Neuronal stem cell (in vitro differentiated cells): ENCODE measurements around the gene SORBS2.

Experiments
- DNase-seq: peaks from one replicate; pipeline ENCODE4 v3.0.0-alpha.2; 2013; ENCODE audit warnings: low spot score
- H2AFZ ChIP-seq: one replicate; pipeline ENCODE4 v1.6.1; 2013; ENCODE audit warnings: mild to moderate bottlenecking, low read length, inconsistent platforms
- H2AK5ac ChIP-seq: 2 replicates; pipeline ENCODE4 v1.6.1; 2013; ENCODE audit warnings: low read depth, mild to moderate bottlenecking, inconsistent platforms, low read length, moderate library complexity, mixed read lengths
- H2BK120ac ChIP-seq: 2 replicates; pipeline ENCODE4 v1.6.1; 2013; ENCODE audit warnings: low read depth, mild to moderate bottlenecking, inconsistent platforms, low read length, moderate library complexity, mixed read lengths
- H2BK12ac ChIP-seq: one replicate; pipeline ENCODE4 v1.6.1; 2013; ENCODE audit warnings: low read length, inconsistent platforms
- H2BK15ac ChIP-seq: 2 replicates; pipeline ENCODE4 v1.6.1; 2013; ENCODE audit warnings: mild to moderate bottlenecking, low read length, inconsistent platforms, mixed read lengths
- H2BK5ac ChIP-seq: one replicate; pipeline ENCODE4 v1.6.1; 2013; ENCODE audit warnings: inconsistent platforms, mild to moderate bottlenecking, low read length, moderate library complexity
- H3K14ac ChIP-seq: one replicate; pipeline ENCODE4 v1.6.1; 2013; ENCODE audit warnings: low read length, inconsistent platforms
- H3K18ac ChIP-seq: 2 replicates; pipeline ENCODE4 v1.6.1; 2013; ENCODE audit warnings: low read length, inconsistent platforms
- H3K23ac ChIP-seq: 2 replicates; pipeline ENCODE4 v1.6.1; 2013; ENCODE audit warnings: low read depth, mild to moderate bottlenecking, mixed read lengths, low read length, inconsistent platforms; ENCODE audit not compliant: poor library complexity
- H3K27ac ChIP-seq: replicated peaks from 3 replicates; pipeline ENCODE4 v1.5.1; 2013; ENCODE audit warnings: low read length, inconsistent platforms
- H3K27me3 ChIP-seq, 3 experiments: 2 replicates each; pipeline ENCODE4 v1.6.1; 2013; ENCODE audit warnings: low read length in 3 of 3, mild to moderate bottlenecking in 2 of 3, inconsistent platforms in 1 of 3, low read depth in 1 of 3, mixed read lengths in 1 of 3, moderate library complexity in 1 of 3; ENCODE audit not compliant: control insufficient read depth in 3 of 3, insufficient read depth in 3 of 3
- H3K36me3 ChIP-seq, 2 donors: replicated peaks in 1 of 2; 2 replicates each; pipeline ENCODE4 v1.6.1; 2013; ENCODE audit warnings: low read length in 2 of 2; ENCODE audit not compliant: control insufficient read depth in 2 of 2, insufficient read depth in 2 of 2
- H3K4ac ChIP-seq: 2 replicates; pipeline ENCODE4 v1.6.1; 2013; ENCODE audit warnings: inconsistent platforms, mild to moderate bottlenecking, low read length, moderate library complexity
- H3K4me1 ChIP-seq, 2 donors: 1 replicate in 1 of 2; 2 replicates in 1 of 2; pipeline ENCODE4 v1.6.1; 2013; ENCODE audit warnings: low read length in 2 of 2, low read depth in 1 of 2; ENCODE audit not compliant: control insufficient read depth in 2 of 2, insufficient read depth in 1 of 2
- H3K4me2 ChIP-seq: one replicate; pipeline ENCODE4 v1.6.1; 2013; ENCODE audit warnings: mild to moderate bottlenecking, low read length, inconsistent platforms; ENCODE audit not compliant: insufficient read depth, poor library complexity, severe bottlenecking
- H3K4me3 ChIP-seq, 2 donors: 2 replicates each; pipeline ENCODE4 v1.5.1; 2013; ENCODE audit warnings: low read length in 2 of 2, mild to moderate bottlenecking in 2 of 2, inconsistent platforms in 1 of 2, moderate library complexity in 1 of 2
- H3K79me1 ChIP-seq: one replicate; pipeline ENCODE4 v1.6.1; 2013; ENCODE audit warnings: low read depth, mild to moderate bottlenecking, inconsistent platforms, low read length, moderate library complexity
- H3K9ac ChIP-seq: one replicate; pipeline ENCODE4 v1.6.1; 2013; ENCODE audit warnings: mild to moderate bottlenecking, low read depth, low read length, inconsistent platforms; ENCODE audit not compliant: poor library complexity
- H3K9me3 ChIP-seq, 2 donors: replicated peaks in 1 of 2; 2 replicates each; pipeline versions ENCODE3 to v1.6.1; 2013; ENCODE audit warnings: low read length in 2 of 2, mild to moderate bottlenecking in 2 of 2, inconsistent platforms in 1 of 2, low read depth in 1 of 2, mixed read lengths in 1 of 2, moderate library complexity in 1 of 2; ENCODE audit not compliant: control insufficient read depth in 2 of 2, insufficient read depth in 1 of 2
- H4K8ac ChIP-seq: one replicate; pipeline ENCODE4 v1.6.1; 2013; ENCODE audit warnings: low read depth, mild to moderate bottlenecking, inconsistent platforms, low read length, moderate library complexity
- H4K91ac ChIP-seq: one replicate; pipeline ENCODE4 v1.6.1; 2013; ENCODE audit warnings: low read length, low read depth, mild to moderate bottlenecking, inconsistent platforms; ENCODE audit not compliant: poor library complexity
- WGBS, 2 donors: extraction: QIAGEN DNeasy Blood & Tissue Kit; methylation state at CpG; one replicate each; pipeline ENCODE4 v1.1.7; 2013; ENCODE audit warnings: missing lambda C conversion rate in 2 of 2, mixed read lengths in 1 of 2; ENCODE audit not compliant: insufficient read length in 2 of 2, insufficient replicate concordance in 1 of 2; ENCODE audit errors: extremely low coverage in 2 of 2; 5-methylcytosine and 5-hydroxymethylcytosine counted together

The SORBS2 gene

DNA sequence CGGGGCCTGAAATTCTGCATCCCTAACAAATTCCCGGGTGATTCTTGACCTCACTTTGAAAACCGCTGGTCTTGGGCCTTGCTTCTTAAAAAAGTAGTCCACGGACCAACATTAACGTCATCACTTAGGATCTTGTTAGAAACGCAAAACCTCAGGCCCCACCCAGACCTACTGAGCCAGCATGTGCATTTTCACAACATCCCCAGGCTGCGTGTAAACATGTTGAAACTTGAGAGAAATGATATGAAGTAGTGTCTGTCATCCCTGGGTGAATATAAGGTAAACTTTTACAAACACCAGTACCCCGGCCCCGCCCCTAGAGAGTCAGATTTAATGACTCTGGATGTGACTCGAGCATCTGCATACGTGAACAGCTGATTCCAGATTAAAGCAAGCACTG is 33.7 kb downstream of the SORBS2 start:
- no peak overlapping the region for H3K4ac ChIP-seq
- no peak for DNase-seq
- H3K27me3 ChIP-seq = no peaks in the 10 kb centered on the region
- H3K23ac ChIP-seq = no peak overlapping the region
- H3K79me1 ChIP-seq = no peaks in the 10 kb centered on the region
- H2BK5ac ChIP-seq = no peak overlapping the region
- H3K4me1 ChIP-seq = peaks cover 16 to 28% of the 10 kb centered on the region in 2 donors
- no peak overlapping the region for H2AK5ac ChIP-seq
- H3K27ac ChIP-seq = no peak overlapping the region
- WGBS, 2 donors = no CpG with 5 or more reads among the region's 11 CpGs
- H4K91ac ChIP-seq = no peak overlapping the region
- no peak overlapping the region for H3K14ac ChIP-seq
- peaks cover 0 to under 1% of the 10 kb centered on the region in 2 donors for H3K36me3 ChIP-seq
- H2AFZ ChIP-seq = no peak overlapping the region
- H3K4me3 ChIP-seq = no peak overlapping the region
- H3K4me2 ChIP-seq = no peak overlapping the region
- no peak overlapping the region for H3K9ac ChIP-seq
- H2BK15ac ChIP-seq = no peak overlapping the region
- H2BK12ac ChIP-seq = no peak overlapping the region
- no peak overlapping the region for H2BK120ac ChIP-seq
- no peak overlapping the region for H4K8ac ChIP-seq
- H3K9me3 ChIP-seq = no peaks in the 10 kb centered on the region
- H3K18ac ChIP-seq = no peak overlapping the region

DNA sequence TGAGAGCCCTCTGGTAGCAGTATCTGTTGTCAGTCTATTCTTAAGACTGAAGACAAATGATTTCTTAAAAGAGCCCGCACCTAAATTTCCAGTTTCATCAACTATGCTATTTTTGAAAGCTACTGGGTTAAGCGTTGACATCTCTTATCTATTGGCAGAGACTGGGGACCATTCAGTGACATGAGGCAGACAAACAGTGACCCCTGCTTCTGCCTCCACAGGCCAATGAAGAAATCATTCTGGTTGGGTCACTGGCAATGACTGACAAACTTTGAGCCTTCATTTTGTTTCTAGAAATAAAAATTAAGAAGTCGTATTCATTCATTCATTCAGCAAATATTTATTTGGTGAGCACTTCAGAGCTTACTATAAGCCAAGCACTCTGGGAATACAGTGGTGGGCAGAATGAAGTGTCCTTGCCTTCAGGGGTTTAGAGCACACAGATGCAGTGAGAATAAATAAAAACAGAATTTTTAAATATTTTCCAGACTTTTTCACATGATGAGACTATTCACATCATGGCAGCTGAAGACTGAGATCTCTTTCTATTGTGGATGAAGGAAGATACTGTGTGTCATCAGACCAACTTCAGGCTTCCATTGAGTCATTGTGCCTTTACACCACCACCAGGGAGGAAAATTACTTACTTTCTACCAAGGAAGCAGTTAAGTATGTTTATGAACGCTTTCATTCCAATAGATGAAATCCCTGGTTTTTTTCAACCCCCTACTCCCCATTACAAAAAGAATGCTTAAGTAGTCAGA is 36.0 kb downstream of the SORBS2 start:
- Histone ChIP-seq H3K4me2 (no peak overlapping the region), H3K23ac (no peak overlapping the region), H3K4me1 (peaks cover 16 to 28% of the 10 kb centered on the region in 2 donors), H3K9ac (no peak overlapping the region), H2AK5ac (no peak overlapping the region), H3K36me3 (peaks cover 0 to 19% of the 10 kb centered on the region in 2 donors), H2BK5ac (no peak overlapping the region), H2BK12ac (no peak overlapping the region), H2AFZ (peak overlapping the region; percentile 57), H3K4me3 (no peak overlapping the region), H3K9me3 (peaks cover 0 to 3% of the 10 kb centered on the region in 2 donors), H2BK15ac (no peak overlapping the region), H4K8ac (no peak overlapping the region), H3K79me1 (no peaks in the 10 kb centered on the region), H3K27me3 (no peaks in the 10 kb centered on the region), H4K91ac (no peak overlapping the region), H3K18ac (no peak overlapping the region), H3K27ac (no peak overlapping the region), H2BK120ac (no peak overlapping the region), H3K14ac (no peak overlapping the region), H3K4ac (no peak overlapping the region)
- no CpG with 5 or more reads among the region's 4 CpGs for WGBS, 2 donors
- no peak for DNase-seq

DNA sequence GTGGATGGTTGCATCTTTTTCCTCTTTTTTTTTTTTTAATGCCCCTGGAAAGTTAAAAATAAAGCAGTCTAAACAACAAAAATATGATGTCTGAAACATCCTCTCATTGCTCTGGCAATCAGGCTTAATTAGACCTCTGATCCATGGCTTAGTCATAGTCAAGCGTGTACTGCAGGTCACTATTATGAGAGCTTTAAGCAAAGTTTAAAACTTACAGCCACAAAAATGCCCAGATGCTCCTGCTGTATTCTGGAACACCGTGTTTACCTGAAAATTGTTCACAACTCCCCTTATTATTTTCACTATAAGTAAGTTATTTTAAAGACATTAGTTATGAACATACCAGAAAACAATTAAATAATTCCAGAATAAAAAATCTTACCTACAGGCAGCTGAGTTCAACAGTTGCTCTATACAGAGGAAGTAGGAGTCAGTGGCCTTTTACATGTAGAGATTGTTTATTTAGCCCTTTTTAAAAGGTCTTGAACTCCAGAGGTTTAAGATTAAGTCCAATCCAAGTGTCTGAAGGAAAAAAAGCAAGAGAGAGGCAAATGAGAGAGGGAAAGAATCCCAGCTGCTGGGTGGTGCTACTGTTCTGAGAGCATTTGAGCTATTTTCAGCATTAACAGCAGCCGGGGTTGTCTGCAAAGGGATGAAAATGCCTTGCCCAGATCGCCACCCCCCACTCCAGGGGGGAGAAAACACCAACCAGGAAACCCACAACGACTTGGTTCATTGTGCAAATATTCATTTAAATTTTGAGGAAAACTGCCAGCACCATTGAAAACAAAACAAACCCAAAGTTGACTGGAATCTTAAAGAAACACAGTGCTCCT is 36.9 kb downstream of the SORBS2 start:
- DNase-seq = no peak

DNA sequence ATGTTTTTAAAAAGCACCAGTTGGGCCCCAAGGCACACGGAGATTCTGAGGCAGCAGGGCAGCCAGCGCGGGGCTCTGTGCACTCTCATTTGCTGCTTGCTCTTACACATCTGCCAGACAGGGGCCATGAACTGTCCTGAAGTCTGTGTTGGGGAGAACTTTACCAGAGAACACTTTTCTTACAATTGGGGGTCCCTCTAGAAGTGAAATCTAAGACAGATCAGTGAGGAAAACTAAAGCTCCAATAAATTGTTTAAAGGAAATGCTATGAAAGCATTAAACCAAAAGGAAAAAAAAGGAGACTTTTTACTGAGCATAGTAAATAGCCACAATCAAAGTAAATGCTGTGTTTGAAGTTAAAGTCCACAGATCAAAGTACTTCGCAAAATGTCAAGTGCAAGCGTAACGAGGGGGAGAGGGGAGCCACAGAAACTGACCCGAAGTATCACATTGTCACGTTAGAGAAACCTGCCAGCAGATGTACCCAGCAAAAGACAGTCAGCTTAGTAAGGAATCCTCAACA is 37.8 kb downstream of the SORBS2 start:
- Histone ChIP-seq H4K91ac (no peak overlapping the region), H3K27ac (no peak overlapping the region), H2BK120ac (no peak overlapping the region), H3K4me1 (peaks cover 9 to 22% of the 10 kb centered on the region in 2 donors), H2AFZ (peak overlapping the region; percentile 12), H2BK12ac (no peak overlapping the region), H3K4ac (no peak overlapping the region), H4K8ac (no peak overlapping the region), H3K9me3 (peaks cover 0 to 15% of the 10 kb centered on the region in 2 donors), H3K4me3 (no peak overlapping the region), H2BK15ac (no peak overlapping the region), H3K9ac (no peak overlapping the region), H3K18ac (no peak overlapping the region), H3K36me3 (peaks cover 1 to 20% of the 10 kb centered on the region in 2 donors), H3K27me3 (no peaks in the 10 kb centered on the region), H3K23ac (no peak overlapping the region), H3K14ac (no peak overlapping the region), H2BK5ac (no peak overlapping the region), H3K4me2 (no peak overlapping the region), H3K79me1 (no peaks in the 10 kb centered on the region), H2AK5ac (no peak overlapping the region)
- no peak for DNase-seq
- WGBS, 2 donors = no CpG with 5 or more reads among the region's 8 CpGs

More for the DNA sequence above, 36.9 kb downstream of the SORBS2 start:
- Histone ChIP-seq H3K4me3 (no peak overlapping the region), H4K91ac (no peak overlapping the region), H3K79me1 (no peaks in the 10 kb centered on the region), H3K27me3 (no peaks in the 10 kb centered on the region), H4K8ac (no peak overlapping the region), H2AFZ (peak overlapping the region; percentile 57), H2BK12ac (no peak overlapping the region), H2AK5ac (no peak overlapping the region), H2BK120ac (no peak overlapping the region), H3K4me1 (peaks cover 12 to 23% of the 10 kb centered on the region in 2 donors), H3K18ac (no peak overlapping the region), H3K4ac (no peak overlapping the region), H3K23ac (no peak overlapping the region), H3K9me3 (peaks cover 0 to 12% of the 10 kb centered on the region in 2 donors), H3K14ac (no peak overlapping the region), H3K4me2 (no peak overlapping the region), H2BK15ac (no peak overlapping the region), H2BK5ac (no peak overlapping the region), H3K9ac (no peak overlapping the region), H3K36me3 (peaks cover 1 to 19% of the 10 kb centered on the region in 2 donors), H3K27ac (no peak overlapping the region)
- no CpG with 5 or more reads among the region's 5 CpGs for WGBS, 2 donors
